GM21528 (cell line): ENCODE data around the gene FAM32A.

Experiments
- ATAC-seq: cut with Tn5 transposase; IDR thresholded peaks from one replicate; pipeline ENCODE4 v1.9.1; 2021; ENCODE audit warnings: mild to moderate bottlenecking, moderate library complexity; ENCODE audit not compliant: unreplicated experiment, low FRiP score

FAM32A gene

DNA sequence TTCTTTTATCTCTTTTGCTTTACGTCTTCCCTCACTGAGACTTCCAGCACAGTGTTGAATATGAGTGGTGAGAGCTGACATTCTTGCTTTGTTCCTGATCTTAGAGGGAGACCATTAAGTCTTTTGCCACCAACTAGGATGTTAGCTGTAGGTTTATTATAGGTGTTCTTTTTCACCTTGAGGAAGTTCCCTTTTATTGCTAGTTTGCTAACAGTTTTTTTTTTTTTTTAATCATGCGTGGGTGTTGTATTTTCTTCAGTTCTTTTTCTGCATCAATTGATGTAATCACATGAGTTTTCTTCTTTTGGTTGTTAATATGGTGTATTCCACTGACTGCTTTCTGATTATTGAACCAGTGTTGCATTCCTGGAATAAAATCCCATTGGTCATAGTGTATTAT is 33.6 kb downstream of the FAM32A start:
- ATAC-seq = no peak

DNA sequence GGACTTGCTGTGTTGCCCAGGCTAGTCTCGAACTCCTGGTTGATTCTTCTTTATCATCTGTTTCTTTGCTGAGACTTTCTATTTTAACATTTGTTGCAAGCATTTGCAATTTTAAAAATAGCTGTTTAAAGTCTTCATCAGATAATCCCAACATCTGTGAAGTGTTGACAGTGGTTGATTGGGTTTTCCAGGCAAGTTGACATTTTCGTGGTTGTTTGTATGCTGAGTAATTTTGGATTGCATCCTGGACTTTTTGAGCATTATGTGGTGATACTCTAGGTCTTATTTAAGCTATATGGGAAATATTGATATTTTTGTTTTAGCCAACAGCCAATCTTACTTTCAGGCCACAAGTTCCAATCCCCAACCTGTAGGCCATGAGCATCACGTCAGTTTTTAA is 37.6 kb downstream of the FAM32A start:
- ATAC-seq = no peak

DNA sequence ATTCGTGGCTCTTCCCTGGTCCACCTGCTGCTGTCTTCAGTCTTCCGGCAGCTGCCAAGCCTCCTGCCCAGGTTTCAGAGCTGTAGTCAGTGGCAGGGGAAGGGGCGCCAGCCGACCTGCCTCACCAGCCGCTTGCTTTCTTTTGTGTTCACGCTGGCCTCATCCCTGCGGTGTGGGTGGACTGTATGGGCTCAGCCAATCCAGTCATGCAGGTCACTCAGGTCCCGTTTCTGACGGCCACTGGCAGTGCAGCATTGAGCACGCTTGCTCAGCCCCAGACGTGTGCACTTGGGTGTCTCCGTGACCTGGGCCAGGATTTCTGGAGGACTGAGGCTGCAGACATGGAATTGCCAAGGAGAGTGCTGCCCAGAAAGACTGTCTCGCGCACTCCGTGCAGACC is 38.5 kb downstream of the FAM32A start:
- ATAC-seq = no peak

DNA sequence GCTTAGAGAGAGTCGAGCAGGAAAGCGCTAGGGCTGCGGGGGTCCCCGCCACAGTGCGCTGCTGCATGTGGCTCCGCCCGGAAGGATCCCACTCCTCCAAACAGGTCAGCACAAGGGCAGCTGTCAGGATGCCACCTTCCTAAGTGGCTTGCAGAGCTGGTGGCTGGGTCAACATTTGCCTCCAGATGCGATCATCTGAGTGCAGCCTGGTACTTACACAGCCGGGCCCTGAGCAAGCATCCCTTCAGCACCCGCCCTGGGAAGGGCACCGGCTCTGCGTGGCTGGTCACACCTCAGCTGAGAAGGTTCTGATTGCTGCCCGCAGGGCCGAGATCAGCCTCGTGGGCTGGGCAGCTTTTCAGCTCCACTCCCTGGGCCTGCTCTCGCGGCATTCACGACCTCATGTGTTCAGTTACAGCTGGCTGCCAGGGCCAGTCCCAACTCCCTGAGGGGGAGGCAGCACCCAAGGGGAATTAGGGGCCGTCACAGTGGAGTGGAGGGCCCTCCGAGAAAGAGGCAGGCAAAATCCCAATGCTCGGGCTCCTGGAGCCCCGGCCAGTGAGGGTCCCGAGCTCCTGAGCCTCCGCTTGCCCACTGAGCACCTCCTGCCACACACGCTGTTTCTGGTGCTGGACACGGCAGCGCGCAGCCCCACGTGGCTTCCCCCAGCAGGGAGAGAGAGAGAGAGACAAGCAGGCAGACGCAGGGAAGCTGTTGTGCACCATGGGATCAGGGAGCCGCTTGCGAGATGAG is 39.3 kb downstream of the FAM32A start:
- ATAC-seq = no peak

DNA sequence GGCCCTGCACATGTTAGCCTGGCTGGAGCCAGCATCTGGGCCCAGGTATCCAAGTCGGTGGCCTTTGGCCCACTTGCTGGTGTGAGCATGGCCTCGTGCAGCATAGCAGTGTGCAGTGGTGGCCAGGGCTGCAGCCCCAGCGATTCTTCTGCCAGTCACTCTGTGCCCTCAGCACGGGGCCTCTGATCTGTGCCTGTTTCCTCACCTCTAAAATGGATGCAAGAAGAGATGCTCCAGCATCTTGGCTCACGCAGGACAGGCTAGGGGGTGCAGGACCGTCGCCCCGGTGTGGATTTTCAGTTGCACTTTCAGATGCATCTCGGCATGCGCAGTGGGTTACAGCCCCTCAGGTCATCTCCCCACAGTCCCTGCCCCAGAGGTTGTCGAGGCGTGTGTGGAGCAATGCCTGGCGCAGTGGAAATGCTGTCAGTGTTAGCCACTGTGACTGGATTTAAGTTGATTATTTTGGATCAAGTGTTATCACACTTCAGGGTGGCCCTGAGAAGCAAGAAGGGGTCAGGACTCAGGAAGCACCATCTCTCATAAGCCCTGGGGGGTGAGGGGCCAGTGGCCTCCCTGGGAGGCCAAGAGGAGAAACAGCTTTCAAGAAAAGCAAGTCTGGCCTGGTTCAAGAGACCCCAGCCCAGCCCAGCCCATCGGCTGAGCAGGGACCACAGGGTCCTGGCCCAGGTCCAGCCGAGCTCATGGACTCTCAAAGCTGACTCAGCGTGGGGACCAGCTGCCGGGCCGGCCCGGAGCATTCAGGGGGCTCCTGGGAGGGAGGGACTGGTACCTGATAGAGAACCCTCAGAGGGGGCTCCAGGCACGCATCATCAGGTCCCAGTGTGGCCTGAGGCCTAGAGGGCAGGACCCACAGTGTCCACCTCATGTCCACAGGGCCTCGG is 40.3 kb downstream of the FAM32A start:
- ATAC-seq = no peak

DNA sequence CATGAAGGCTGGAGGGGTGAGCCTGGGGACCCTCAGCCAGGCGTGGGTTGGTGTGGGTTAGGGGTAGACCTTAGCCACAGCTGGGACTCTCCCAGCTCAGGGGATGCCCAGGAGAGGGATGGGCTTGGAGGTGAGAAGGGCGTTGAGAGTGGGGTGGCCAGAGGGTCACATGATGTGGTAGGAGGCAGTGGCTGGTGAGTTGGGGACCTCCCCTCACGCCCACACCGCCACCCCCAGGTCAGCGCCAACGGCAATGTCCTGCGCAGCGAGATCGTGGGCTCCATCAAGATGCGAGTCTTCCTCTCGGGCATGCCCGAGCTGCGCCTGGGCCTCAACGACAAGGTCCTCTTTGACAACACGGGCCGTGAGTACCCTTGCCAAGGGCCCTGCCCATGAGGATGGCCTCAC is 41.0 kb downstream of the FAM32A start:
- no peak for ATAC-seq

DNA sequence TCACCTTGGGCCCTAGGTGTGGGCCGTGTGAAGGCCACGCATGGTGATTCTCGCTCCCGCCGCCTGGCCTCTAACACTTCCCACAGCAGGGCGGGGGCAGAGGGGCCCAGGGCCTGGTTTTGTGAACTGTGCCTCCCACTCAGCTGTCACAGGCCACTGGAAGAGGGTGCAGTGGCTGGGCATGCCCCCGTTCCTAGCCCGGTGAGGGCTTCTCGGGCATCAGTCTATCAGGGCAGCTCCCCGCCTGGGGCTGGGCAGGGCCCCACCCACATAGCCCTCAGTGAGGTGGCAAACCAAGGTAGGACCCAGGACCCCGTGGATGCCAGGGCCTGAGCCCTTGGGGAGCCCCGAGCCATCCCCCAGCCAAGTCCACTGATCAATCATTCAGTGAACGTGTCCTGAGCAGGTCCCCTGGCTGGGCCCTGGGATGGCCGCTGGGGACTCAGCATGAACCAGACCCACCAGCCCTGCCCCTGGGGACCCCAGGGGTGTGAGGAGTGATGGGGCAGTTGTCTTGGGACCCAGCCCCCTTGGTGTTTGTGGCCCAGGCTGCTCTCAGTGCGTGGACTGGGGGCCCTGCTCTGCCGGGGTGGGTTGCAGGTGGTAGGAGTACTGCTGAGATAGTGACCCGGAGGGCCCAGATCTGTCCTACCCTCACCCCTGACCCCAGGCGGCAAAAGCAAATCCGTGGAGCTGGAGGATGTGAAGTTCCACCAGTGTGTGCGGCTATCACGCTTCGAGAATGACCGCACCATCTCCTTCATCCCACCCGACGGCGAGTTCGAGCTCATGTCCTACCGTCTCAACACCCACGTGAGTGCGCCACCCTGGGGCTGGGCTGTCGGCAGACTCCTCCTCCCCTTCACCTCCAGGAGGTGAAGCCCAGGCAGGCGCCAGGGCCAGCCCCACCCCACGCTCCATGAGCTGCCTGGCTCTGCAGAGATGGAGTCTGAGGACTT is 41.9 kb downstream of the FAM32A start:
- ATAC-seq = no peak

DNA sequence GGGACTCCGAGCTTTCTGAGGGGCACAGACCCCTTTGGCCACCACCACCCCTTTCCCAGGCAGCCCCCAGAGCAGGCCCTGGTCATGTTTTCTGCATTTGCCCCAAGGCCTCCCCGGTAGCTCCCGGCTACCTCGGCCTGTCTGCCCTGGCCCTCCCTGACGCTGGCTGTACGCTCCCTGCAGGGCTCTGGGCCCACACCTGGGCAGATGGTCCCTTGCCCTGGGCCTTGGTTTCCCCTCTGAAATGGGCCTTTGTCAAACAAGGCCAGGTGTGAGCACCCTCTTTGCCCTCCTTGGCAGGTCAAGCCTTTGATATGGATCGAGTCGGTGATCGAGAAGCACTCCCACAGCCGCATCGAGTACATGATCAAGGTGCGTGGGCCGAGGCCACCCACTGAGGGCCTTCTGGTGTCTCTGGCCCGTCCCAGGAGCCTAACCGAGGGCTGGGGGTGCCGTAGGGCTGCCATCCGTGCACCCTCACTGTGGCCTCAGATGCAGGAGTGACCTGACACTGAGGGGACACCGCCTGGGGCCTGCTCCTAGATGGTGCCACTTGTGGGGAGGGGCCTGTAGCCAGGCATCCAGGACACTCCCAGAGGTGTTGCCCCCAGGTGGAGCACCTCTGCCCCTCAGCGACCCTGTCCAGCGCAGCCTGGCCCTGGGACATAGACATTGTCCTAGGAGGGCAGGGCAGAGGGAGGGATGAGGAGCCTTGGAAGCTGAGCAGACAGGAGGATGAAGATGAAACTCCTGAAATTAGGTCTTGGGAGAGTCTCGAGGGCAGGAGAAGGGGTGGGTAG is 42.8 kb downstream of the FAM32A start:
- no peak for ATAC-seq

DNA sequence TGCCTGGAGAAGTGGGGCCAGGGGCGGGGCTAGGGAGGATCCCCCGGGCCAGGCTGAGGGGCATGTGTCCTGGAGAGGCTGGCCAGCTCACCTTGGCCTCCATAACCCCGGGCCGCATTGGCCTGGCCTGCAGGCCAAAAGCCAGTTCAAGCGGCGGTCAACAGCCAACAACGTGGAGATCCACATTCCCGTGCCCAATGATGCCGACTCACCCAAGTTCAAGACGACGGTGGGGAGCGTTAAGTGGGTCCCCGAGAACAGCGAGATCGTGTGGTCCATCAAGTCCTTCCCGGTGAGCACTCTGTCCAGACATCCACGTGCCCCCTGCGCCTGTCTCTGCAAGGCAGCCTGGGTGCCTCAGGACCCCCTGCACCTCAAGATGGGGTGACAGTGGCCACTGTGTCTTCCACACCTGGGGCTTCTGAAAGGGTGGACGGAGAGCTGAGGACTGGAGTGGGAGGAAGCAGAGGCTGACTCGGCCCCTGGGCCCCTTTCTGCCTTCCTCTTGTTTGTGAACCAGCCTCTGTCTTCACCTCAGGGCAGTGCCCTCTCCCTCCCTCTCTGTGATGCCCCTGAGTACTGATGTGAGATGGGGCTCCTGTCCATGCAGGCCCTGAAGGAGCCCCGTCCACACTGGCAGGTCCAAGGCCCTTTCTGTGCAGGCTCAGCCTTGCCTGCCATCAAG is 43.6 kb downstream of the FAM32A start:
- ATAC-seq = no peak

DNA sequence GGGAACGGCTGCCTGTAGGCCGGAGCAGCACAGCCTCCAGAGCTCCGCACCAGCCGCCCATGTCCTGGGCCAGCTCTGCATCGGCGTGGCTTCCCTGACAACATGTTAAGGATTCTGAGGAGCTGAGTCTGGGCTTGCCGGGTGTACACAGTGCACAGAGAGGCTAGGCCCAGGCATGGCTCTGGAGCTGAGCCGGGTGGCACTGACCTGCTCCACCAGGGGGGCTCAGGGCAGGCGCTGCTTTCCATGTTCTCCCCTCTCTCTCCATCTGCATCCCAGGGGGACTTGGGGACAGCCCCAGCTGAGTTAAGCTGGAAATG is 44.1 kb downstream of the FAM32A start:
- ATAC-seq = no peak

DNA sequence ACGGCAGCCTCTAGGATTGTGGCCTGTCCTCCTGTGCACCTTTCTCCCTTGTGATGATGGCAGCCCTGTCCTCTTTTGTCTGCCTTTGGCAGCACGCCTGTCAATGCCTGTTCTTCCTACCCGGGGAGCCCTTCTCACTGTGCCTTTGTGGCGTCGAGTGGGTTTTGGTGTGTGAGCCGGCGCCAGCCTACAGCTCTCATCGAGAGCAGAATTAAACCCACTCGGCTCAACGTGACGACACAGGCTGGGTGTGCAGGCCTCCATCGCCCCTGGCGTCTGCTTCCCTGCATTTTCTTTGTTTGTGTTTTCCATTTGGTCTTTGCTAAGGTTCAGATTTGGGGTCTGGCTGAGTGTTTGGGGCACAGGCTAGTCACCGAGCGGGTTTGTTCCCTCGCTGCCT is 46.9 kb downstream of the FAM32A start:
- no peak for ATAC-seq

DNA sequence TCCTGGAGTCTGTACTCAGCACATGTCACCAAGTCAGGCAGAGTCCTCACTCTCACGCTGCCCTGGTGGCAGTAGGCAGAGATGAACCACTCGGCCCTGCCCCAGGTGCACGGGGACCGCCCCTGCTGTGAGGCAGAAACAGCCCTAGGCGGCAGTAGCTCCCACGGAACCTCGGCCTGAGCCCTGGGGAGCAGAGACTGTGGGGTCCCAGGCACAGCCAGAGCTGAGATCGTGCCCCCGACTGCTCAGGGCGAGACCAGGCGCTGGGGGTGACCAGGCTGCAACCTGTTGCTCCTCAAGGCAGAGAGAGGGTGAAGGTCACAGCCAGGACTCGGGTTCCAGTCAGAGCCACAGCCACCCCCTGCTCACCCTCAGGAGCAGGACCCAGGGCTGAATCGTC is 47.4 kb downstream of the FAM32A start:
- no peak for ATAC-seq

DNA sequence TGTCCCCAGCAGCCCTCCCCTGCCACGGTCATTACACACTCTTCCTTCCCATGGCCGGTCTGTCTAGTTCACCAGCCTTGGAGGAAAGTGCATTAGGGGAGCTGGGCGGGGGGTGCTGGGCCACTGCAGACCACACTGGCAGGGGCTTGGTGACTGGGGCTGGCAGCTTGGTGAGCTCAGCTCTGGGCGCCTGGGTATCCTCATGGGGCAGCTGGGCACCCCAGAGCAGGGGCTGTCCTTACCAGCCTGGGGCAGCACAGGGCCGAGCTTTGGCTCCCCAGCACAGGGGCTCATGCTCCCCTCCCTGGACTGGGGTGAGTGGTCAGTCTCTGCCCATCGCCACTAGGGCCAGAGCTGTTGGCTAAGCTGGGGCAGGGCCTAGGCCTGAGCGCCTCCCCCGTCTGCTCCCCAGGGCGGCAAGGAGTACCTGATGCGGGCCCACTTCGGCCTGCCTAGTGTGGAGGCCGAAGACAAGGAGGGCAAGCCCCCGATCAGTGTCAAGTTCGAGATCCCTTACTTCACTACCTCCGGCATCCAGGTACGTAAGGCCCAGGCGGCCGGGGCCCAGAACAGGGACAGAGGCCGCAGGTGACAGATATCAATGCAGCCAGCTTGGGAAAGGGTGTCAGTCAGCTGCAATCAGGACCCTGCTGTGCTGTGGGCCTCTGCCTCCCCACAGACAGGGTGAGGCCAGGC is 48.0 kb downstream of the FAM32A start:
- no peak for ATAC-seq

DNA sequence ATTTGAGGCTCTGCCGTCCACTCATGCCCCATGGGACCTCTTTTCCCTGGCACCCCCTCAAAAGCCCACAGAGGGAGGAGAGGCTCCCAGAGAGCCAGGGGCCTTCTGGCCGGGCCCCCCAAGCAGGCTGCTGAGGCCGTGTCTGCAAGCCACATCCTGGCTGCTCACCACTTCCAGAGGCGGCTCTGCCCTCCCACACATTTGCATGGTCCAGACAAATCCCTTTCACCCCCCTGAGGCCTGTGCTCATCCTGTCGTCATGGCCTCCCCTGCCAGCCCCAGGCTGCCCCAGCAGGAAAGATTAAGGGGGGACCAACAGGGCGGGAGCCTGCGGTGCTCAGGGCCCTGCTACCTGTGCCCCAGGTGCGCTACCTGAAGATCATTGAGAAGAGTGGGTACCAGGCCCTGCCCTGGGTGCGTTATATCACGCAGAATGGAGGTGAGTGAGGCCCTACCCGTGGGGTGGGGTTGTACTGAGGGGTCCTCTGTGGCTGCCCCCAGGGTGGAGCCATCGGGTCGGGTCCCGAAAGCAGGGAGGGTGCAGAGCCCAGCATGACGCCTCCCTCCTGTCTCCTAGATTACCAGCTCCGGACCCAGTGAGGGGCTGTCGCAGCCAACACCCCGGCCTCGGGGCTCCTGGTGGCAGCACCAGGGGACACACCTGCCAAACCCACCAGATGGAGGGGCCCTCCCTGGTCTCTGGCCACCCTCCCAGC is 48.8 kb downstream of the FAM32A start:
- no peak for ATAC-seq

DNA sequence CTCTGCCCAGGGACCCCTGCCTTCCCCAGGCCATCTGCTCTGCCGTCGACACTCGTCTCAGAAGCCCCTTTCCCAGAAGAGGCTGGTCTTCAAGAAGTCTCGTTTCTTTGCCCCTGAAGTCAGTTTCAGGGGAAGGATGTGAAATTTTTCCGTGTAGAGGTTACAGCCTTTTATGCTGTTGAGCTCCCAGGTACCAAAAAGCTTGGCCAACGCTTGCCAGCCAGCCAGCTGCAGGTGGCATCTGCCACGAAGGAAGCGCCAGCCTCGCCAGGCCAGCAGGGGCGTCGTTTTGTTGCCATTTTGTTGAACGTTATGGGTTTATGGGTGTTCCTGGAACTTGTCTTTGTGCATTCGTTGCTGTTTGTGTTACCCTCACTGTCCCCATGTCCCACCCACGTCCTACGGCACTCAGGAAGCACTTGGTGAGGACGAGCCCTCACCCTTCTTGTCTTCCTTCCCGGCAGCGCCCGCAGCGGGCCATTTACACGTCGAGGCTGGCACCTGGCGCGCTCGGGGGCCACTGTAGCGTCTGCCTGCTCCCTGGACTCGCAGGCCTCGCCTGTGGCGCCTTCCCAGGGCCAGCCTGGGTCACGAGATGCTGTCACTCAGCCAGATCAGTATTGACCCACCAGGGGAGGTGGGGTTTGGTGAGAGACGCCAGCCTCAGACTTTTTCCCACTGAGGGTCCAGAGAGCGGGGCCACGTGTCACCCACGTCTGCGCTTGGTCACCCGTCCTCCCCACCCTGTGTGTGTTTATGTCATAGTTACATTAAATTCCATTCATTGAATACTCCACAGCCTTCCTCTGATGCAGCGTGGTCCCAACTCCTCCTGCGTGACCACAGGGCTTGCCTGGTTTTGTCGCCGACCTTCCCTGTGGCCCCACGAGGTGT is 49.6 kb downstream of the FAM32A start:
- ATAC-seq = no peak

DNA sequence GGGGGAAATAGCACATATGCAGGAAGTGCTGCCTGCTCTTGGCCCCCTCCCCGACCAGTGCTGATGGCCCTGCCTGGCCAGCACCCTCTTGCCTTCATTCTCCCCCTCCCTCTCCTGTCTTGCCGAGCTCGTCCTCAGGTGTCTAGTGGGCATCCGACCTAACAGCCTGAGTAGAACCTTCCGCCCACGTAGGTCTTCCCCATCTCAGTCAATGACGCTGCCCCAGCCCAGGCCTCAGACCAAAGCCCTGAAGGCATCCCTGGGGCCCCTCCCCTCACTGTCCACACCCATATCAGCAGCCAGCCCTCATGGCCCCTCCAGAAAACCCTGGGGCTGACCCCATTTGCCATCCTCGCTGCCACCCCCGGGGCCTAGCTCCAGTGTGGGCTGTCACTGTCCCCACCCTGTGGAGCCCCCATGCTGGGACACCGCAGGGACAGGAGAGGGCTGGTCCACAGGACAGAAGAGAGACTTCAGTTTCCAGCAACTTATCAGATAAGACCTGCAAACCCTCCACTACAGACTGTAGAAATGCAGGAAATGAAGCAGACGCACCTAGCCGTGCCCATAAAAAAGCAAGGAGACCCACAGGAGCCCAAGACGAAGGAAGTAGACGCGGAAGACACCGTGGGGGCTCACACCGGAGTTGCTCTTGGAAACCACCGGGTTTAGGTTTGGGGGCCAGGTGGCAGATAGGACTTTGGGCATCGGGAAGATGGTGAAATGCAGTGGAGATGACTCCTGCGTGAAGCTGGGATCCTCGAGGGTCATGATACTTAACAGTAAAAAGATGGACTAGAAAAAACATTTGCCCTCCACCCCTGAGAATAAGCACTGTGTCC is 50.8 kb downstream of the FAM32A start:
- ATAC-seq = no peak
